ENCODE results near the gene THRAP3.

The THRAP3 gene, protein sequence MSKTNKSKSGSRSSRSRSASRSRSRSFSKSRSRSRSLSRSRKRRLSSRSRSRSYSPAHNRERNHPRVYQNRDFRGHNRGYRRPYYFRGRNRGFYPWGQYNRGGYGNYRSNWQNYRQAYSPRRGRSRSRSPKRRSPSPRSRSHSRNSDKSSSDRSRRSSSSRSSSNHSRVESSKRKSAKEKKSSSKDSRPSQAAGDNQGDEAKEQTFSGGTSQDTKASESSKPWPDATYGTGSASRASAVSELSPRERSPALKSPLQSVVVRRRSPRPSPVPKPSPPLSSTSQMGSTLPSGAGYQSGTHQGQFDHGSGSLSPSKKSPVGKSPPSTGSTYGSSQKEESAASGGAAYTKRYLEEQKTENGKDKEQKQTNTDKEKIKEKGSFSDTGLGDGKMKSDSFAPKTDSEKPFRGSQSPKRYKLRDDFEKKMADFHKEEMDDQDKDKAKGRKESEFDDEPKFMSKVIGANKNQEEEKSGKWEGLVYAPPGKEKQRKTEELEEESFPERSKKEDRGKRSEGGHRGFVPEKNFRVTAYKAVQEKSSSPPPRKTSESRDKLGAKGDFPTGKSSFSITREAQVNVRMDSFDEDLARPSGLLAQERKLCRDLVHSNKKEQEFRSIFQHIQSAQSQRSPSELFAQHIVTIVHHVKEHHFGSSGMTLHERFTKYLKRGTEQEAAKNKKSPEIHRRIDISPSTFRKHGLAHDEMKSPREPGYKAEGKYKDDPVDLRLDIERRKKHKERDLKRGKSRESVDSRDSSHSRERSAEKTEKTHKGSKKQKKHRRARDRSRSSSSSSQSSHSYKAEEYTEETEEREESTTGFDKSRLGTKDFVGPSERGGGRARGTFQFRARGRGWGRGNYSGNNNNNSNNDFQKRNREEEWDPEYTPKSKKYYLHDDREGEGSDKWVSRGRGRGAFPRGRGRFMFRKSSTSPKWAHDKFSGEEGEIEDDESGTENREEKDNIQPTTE

DNA sequence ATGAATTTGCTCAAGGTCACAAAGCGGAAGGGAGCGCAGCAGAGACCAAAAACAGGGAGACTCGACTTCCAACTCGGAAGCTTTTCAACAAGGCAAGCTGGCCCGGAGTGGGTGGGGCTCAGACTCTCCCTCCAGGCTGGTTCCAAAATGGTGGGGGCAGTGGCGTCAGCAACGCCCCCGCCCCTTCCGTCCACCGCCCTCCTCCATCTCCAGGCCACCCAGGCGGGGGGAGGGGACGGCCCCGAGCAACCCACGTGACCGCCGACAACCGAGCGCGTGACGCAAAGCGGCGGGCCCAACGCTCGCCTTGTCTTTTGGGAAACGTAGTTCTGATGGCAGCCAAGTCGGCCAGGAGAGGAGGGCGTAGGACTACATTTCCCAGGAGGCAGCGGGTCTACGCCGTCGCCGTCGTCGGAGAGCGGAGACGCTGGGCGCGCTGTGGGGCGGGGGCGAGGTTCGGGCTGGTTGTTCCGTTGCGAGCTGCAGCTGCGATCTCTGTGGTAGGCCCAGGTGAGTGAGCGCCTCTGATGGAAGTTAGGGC, at the start of gene THRAP3:
TSS of gene THRAP3 (plus strand) at position 448 of the 541 bp plus-strand sequence. CDS start 58,121 bp downstream, outside the sequence.
- DNase-seq (ENCODE audit: low read depth): peak; percentile 97

DNA sequence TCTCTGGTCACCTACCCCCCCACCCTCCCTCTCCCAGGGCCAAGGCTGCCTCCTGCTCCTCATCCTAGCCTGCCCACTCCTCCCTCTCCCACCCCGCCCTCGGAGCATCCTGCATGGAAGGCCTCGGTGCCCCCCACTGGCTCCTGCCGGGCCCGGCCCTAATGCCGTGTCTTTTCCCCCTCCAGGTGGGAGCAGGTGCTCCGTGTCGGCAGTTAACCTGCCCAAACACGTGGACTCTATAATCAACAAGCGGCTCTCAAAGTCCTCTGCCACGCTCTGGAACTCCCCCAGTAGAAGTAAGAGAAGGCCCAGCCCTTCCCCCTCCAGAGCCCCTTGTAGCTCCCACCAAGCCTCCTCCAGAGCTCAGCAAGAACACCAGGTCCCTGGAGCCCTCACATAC, 49.5 kb upstream of the THRAP3 start:
- H3K4me3 ChIP-seq (ENCODE audit: control insufficient read depth, low read depth, low read length): no peak overlapping the region
- TF ChIP-seq, protein P1, sequence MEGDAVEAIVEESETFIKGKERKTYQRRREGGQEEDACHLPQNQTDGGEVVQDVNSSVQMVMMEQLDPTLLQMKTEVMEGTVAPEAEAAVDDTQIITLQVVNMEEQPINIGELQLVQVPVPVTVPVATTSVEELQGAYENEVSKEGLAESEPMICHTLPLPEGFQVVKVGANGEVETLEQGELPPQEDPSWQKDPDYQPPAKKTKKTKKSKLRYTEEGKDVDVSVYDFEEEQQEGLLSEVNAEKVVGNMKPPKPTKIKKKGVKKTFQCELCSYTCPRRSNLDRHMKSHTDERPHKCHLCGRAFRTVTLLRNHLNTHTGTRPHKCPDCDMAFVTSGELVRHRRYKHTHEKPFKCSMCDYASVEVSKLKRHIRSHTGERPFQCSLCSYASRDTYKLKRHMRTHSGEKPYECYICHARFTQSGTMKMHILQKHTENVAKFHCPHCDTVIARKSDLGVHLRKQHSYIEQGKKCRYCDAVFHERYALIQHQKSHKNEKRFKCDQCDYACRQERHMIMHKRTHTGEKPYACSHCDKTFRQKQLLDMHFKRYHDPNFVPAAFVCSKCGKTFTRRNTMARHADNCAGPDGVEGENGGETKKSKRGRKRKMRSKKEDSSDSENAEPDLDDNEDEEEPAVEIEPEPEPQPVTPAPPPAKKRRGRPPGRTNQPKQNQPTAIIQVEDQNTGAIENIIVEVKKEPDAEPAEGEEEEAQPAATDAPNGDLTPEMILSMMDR (IDR thresholded peaks at IDR 0.05; ENCODE audit: control insufficient read depth, insufficient read depth, low read depth, low read length, missing control alignments): no peak
- DNase-seq (ENCODE audit: low read depth): no peak

More for the DNA sequence above, at the start of gene THRAP3:
- TF ChIP-seq, protein P1 (IDR thresholded peaks at IDR 0.05; ENCODE audit: control insufficient read depth, insufficient read depth, low read depth, low read length, missing control alignments): no peak
- H3K4me3 ChIP-seq (ENCODE audit: control insufficient read depth, low read depth, low read length): peak within 1 kb of the TSS; percentile 96

DNA sequence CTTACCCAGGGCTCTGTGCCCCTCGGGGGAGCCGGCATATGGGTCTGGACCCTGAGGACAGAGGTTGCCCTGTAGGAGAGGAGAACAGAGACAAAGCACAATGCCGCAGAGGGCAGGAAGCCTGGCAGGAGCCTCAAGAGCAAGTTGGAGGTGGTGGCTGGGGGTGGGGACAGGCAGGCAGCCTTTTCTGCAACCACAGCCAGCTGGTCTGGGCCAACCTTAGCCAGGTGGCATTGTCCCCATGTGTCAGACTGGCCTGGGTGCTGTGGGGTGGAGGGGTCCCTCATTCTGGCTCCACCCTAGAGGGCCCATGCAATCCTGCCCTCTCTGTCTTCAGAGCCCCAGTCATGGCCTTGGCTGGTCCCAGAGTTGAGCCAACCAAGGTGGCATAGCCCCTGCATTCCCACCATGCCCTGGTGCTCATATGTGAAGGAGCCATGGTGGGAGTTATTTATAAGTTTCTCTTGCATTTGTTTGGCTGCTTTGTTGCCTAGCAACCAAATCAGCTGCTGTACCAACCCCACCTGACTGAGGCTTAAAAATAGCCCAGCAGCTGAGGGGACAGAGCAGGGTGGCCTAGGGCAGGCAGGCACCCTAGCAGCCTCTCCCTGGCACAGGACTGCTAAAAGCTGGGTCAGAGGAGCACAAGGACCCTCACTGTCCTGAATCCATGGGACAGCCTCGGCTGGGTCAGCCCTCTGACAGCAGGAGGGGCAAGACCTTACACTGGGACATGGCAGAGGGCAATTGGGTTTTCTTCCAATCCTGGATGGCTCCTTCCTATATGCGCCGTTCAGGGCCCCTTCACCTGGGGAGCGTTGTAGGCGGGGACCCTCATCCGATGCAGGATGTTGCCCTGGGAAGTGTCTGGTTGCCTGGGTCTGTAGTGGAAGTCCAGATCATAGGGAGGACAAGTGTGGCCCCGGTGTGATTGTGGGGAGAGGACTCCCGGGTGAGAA, 48.8 kb upstream of the THRAP3 start:
- DNase-seq (ENCODE audit: low read depth): no peak

DNA sequence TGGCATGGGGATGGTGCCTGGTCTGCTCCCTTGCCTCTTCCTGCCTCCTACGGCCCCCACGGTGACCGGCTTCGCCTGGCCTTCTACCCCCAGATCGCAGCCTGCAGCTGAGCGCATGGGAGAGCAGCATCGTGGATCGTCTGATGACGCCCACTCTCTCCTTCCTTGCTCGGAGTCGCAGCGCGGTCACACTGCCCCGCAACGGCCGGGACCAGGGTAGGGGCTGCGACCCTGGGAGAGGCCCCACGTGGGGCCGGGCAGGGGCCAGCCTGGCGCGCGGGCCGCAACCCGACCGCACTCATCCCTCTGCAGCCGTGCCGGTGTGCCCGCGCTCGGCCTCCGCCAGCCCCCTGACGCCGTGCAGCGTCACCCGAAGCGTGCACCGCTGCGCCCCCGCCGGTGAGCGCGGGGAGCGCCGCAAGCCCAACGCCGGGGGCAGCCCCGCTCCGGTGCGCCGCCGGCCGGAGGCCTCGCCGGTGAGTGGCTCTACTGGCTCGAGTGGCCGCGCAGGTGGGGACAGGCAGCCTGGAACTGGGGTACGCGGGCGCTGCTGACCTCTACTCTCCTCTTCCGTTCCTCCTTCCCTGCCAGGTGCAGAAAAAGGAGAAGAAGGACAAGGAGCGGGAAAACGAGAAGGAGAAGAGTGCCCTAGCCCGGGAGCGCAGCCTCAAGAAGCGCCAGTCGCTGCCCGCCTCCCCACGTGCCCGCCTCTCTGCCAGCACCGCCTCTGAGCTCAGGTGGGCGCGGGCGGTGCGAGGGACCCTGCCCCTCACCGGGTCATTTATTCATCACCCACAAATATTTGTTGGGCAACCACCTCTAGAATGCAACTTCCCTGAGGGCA, 47.9 kb upstream of the THRAP3 start:
- no peak for DNase-seq (ENCODE audit: low read depth)
- TF ChIP-seq, protein P1 (IDR thresholded peaks at IDR 0.05; ENCODE audit: control insufficient read depth, insufficient read depth, low read depth, low read length, missing control alignments): no peak
- no peak overlapping the region for H3K4me3 ChIP-seq (ENCODE audit: control insufficient read depth, low read depth, low read length)

More for the DNA sequence above, 48.8 kb upstream of the THRAP3 start:
- TF ChIP-seq, protein P1 (IDR thresholded peaks at IDR 0.05; ENCODE audit: control insufficient read depth, insufficient read depth, low read depth, low read length, missing control alignments): no peak
- no peak overlapping the region for H3K4me3 ChIP-seq (ENCODE audit: control insufficient read depth, low read depth, low read length)

DNA sequence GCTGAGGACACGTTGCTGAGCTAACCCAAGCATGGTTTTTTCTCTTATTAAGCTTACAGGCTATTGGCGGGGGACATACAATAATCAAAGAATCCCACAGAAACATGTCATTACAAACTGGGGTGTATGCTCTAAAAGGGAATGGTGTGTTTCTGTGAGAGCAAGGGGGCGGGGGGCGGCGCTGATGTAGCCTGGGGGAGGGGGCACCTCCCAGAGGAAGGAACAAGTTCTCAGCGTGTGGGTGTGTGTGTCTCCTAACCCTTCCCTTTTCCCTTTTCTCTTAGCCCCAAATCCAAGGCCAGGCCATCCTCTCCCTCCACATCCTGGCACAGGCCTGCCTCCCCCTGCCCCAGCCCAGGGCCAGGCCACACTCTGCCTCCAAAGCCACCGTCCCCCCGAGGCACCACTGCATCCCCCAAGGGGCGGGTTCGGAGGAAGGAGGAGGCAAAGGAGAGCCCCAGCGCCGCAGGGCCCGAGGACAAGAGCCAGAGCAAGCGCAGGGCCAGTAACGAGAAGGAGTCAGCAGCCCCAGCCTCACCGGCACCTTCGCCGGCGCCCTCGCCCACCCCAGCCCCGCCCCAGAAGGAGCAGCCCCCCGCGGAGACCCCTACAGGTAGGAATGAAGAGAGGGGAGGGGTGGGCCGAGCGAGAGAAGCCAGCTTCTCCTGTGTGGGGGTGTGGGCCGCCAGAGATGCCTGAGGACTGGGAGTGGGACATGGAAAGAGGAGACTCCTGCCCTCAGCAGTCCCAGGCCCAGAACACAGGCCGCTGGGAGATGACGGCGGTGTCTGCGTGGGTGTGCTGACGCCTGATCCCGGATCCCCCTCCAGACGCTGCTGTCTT, 46.4 kb upstream of the THRAP3 start:
- H3K4me3 ChIP-seq (ENCODE audit: control insufficient read depth, low read depth, low read length): no peak overlapping the region
- no peak for DNase-seq (ENCODE audit: low read depth)
- TF ChIP-seq, protein P1 (IDR thresholded peaks at IDR 0.05; ENCODE audit: control insufficient read depth, insufficient read depth, low read depth, low read length, missing control alignments): no peak
